GM19043 (cell line): ENCODE results near the gene SMYD1.

Experiments
- ATAC-seq: cut with Tn5 transposase; IDR thresholded peaks from one replicate; pipeline ENCODE4 v1.9.1; 2021; ENCODE audit warnings: low read depth; ENCODE audit not compliant: unreplicated experiment

The SMYD1 gene

GRCh38 chr2:88086401-88086800 lies 18.8 kb downstream of the SMYD1 start:
- no peak for ATAC-seq

- ATAC-seq = no peak
Measured at GRCh38 chr2:88087073-88087472, 19.4 kb downstream of the SMYD1 start.

- ATAC-seq = no peak
Measured at GRCh38 chr2:88087763-88088162, 20.1 kb downstream of the SMYD1 start.

GRCh38 chr2:88088999-88089398 lies 21.4 kb downstream of the SMYD1 start:
- ATAC-seq = no peak

GRCh38 chr2:88090446-88091283 lies 23.0 kb downstream of the SMYD1 start:
- ATAC-seq = no peak

GRCh38 chr2:88091943-88092342 lies 24.3 kb downstream of the SMYD1 start:
- ATAC-seq = no peak

- no peak for ATAC-seq
Measured at GRCh38 chr2:88092773-88093172, 25.1 kb downstream of the SMYD1 start.

- no peak for ATAC-seq
Measured at GRCh38 chr2:88095022-88095421, 27.4 kb downstream of the SMYD1 start.

GRCh38 chr2:88096708-88097107 lies 29.1 kb downstream of the SMYD1 start:
- ATAC-seq = no peak

GRCh38 chr2:88097192-88097591 lies 29.6 kb downstream of the SMYD1 start:
- ATAC-seq = no peak

GRCh38 chr2:88097891-88098557 lies 30.4 kb downstream of the SMYD1 start:
- ATAC-seq = no peak

GRCh38 chr2:88098558-88098900 lies 30.9 kb downstream of the SMYD1 start:
- no peak for ATAC-seq

GRCh38 chr2:88099798-88100488 lies 32.3 kb downstream of the SMYD1 start:
- ATAC-seq = no peak

GRCh38 chr2:88100489-88100858 lies 32.8 kb downstream of the SMYD1 start:
- no peak for ATAC-seq

- ATAC-seq = no peak
Measured at GRCh38 chr2:88108796-88109195, 41.2 kb downstream of the SMYD1 start.

GRCh38 chr2:88110830-88111229 lies 43.2 kb downstream of the SMYD1 start:
- no peak for ATAC-seq

- no peak for ATAC-seq
Measured at GRCh38 chr2:88113069-88113468, 45.4 kb downstream of the SMYD1 start.

GRCh38 chr2:88114889-88115288 lies 47.3 kb downstream of the SMYD1 start:
- ATAC-seq = no peak

GRCh38 chr2:88115825-88116518 lies 48.3 kb downstream of the SMYD1 start:
- ATAC-seq = no peak

- ATAC-seq = no peak
Measured at GRCh38 chr2:88116669-88117432, 49.2 kb downstream of the SMYD1 start.
